Renal pelvis (tissue), 4 donors: ENCODE data around the gene UPK3A. TPM values are rescaled to one million over a fixed set of nuclear protein-coding genes. Genes with fewer than 3 reads are reported as not detected.
"Not testable (repeated sequence)": the region's sequence is repeated elsewhere in the genome, so short reads cannot be mapped to it uniquely, and the experiment has no call there.

Experiments used
- DNase-seq: peaks from one replicate; pipeline ENCODE4 v3.0.0-alpha.2; 2013
- polyA plus RNA-seq, 3 donors: library from polyadenylated mRNA; unstranded; fragments of 120-200 nt; gene quantifications; one replicate each; pipeline ENCODE4 v1.2.1, GENCODE V29; 2013; ENCODE audit not compliant: insufficient read length in 3 of 3

UPK3A gene
- polyA plus RNA-seq, 3 donors: 2.0 to 5.1 (median 2.4) TPM

DNA sequence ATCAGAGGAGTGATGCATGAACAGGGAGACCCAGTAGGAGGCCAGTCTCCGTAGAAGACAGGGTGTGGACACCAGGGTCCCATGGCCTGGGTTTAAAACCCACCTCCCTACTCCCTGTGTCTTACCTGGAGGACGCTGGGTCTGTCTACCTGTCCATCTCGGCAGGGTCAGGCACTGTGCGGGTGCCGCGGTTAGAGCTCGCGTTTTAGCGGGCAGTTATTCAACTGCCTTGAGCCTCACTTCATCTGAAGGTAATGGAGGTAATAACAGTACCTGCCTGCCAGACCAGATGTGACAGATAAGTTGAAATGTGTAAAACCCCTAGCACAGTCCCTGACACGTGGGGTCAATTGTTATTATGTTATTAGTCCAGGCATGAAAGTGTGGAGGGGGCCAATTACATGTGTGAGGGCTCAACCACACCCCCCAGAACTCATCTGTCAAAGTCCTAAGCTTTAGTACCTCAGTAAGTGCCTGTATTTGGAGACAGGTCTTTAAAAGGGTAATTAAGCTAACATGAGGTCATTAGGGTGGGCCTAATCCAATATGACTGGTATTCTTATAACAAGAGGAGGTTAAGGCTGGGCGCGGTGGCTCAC is 8.1 kb upstream of the UPK3A start:
- DNase-seq: no peak

DNA sequence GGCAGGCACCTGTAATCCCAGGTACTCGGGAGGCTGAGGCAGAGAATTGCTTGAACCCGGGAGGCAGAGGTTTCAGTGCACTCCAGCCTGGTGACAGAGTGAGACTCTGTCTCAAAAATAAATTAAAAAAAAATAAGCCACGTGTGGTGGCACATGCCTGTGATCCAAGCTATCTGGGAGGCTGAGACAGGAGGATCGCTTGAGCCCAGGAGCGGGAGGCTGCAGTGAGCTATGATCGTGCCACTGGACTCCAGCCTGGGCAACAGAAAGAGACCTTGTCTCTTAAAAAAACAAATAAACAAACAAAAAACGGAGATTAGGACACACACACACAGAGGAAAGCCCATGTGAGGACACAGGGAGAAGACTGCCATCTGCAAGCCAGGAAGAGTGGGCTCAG is 7.0 kb upstream of the UPK3A start:
- not testable (repeated sequence) for DNase-seq

DNA sequence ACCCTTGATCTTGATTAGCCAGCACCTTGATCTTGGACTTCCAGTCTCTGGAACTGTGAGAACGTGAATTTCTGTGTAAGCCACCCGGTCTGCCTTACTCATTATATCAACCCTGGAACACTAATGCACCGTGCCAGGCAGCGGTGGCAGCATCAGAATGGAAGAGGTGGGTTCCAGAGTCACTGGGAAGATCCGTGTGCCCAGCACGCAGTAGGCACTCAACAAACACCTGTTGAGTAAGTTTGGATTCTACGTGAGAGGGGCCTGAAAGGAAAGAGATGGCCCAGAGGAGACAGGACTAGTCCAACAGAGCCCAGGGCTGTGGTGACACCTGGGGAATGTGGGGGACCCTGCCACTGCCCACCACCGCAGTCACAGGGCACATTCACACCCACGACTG is 6.6 kb upstream of the UPK3A start:
- DNase-seq: no peak

DNA sequence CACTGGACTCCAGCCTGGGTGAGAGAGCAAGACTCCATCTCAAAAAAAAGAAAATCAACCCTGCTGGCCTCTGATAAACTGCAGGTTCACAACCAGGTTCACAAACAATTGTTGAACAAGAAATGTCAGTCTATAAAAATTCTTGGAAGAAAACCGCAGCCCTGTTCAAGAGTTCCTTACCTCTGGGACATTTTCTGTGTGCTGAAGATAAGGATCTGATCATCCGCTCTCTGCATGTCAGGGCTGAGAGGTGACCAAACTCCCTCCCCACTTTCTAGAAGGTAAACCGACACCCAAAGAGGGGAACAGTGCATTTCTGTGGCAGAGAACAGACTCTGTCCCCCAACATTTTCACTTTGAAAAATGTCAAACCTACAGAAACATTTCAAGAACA is 4.2 kb upstream of the UPK3A start:
- no peak for DNase-seq

DNA sequence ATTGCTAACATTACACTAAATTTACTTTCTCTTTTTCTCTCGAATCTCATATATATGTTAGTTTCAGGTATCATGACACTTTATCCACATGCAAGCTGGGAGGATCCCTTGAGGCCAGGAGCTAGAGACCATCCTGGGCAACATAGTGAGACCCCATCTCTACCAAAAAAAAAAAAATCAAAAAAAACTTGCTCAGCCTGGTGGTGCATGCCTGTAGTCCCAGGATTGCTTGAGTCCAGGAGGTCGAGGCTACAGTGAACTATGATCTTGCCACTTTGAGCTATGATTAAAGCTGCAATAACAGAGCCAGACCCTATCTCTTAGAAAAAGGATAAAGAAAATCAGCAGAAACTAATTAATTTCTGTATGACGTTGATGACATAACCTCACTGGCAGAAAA is 3.7 kb upstream of the UPK3A start:
- DNase-seq: no peak

DNA sequence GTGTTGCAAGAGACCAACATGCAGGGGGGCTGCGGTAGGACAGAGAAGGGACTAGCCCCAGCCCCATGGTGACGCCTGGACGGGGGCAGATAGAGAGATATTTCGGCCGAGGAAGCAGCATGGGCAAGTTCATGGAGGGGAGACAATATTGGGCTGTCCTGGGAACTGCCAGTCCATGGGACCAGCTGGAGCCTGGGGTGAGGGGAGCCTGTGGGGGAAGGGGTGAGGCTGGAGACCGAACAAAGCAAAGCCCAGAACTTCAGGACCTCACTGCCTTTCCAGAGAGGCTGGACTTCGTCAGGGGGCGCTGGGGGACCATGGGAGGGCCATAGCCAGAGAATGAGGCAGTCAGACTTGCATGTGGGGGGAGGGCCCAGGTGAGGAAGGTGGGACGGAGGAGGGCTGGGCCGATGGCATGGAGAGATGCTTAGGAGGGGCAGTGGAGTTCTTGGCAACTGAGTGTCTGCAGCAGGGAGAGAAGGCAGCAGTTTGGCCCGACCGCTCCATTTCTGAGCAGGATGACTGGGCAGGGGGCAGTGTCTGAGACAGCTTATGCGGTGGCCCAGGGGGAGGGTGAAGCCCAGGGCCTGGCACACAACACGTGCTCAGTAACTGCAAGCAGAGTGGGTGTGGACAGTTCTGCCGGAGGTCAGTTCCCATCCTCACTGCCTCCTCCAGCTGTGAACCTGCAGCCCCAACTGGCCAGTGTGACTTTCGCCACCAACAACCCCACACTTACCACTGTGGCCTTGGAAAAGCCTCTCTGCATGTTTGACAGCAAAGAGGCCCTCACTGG is 712 bp downstream of the UPK3A start:
- DNase-seq: no peak

DNA sequence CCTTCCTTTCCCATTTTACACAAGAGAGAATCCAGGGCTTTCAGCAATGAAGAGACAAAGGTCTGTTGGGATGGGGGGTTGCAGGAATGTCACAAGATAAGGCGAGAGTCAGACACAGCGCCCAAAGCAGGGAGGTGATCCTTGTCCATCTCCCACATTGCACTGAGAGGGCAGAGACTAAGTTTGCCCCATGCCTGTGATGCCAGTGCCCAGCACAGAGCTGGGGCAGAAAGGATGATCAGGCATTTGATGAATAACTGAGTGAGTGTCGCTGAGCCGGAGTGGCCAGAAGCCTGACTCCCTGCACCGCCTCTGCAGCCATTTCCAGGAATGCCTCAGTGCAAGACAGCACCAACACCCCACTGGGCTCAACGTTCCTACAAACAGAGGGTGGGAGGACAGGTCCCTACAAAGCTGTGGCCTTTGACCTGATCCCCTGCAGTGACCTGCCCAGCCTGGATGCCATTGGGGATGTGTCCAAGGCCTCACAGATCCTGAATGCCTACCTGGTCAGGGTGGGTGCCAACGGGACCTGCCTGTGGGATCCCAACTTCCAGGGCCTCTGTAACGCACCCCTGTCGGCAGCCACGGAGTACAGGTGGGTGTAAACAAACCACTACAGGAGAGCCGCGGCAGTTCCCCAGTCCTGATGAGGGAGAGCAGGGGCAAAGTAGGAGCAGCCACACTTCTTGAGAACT is 2.3 kb downstream of the UPK3A start:
- no peak for DNase-seq

DNA sequence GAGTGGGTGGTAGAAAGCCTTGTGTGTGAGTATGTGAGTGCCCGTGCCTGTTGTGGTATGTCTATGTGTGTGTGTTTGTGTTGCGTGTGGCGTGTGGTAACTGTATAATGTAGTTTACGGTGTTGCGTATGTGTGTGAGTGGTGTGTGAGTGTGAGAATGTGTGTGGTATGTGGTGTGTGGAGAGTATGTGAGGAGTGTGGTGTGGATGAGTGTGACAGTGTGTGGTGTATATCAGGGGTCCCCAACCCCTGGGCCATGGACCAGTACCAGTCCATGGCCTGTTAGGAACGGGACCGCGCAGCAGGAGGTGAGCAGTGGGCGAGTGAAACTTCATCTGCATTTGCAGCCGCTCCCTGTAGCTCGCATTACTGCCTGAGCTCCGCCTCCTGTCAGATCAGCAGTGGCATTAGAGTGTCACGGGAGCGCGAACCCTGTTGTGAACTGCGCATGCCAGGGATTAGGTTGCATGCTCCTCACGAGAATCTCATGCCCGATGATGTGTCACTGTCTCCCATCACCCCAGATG is 5.7 kb downstream of the UPK3A start:
- DNase-seq: no peak

DNA sequence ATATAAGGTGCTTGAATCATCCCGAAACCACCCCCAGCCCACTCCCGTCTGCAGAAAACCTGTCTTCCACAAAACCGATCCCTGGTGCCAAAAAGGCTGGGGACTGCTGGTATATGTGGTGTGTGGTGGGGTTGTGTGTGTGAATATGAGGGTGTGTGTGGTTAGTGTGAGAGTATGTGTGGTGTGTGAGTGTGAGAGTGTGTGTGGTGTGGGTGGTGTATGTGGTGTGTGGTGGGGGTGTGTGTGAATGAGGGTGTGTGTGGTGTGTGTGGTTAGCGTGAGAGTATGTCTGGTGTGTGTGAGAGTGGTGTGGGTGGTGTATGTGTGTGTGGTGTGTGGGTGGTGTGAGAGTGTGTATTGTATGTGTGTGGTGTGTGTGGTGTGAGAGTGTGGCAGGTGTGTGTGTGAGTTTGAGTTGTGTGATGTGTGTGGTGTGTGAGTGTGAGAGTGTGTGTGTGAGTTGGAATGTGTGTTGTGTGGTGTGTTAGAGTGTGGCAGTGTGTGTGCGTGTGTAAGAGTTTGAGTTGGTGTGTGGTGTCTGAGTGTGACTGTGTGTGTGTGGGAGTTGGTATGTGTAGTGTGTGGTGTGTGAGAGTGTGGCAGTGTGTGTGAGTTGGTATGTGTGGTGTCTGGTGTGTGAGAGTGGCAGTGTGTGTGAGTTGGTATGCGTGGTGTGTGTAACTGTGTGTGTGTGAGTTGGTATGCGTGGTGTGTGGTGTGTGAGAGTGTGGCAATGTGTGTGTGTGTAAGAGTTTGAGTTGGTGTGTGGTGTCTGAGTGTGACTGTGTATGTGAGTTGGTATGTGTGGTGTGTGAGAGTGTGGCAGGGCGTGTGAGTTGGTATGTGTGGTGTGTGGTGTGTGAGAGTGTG is 6.5 kb downstream of the UPK3A start:
- no peak for DNase-seq

DNA sequence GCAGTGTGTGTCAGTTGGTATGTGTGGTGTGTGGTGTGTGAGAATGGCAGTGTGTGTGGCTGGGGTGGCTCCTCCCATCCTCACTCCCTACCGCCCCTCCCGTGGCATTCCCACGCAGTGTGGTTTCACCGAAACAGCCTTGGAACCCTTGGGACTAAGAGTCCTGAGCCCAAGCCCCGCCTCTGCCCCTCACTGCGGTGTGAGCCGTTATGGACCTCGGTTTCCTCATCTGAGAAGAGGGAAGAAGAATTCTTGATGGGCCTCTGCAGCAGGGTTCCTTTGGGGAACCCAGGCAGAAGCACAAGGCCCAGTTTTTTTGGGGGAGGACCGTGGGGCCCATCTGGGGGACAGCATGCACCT is 7.2 kb downstream of the UPK3A start:
- DNase-seq: no peak

DNA sequence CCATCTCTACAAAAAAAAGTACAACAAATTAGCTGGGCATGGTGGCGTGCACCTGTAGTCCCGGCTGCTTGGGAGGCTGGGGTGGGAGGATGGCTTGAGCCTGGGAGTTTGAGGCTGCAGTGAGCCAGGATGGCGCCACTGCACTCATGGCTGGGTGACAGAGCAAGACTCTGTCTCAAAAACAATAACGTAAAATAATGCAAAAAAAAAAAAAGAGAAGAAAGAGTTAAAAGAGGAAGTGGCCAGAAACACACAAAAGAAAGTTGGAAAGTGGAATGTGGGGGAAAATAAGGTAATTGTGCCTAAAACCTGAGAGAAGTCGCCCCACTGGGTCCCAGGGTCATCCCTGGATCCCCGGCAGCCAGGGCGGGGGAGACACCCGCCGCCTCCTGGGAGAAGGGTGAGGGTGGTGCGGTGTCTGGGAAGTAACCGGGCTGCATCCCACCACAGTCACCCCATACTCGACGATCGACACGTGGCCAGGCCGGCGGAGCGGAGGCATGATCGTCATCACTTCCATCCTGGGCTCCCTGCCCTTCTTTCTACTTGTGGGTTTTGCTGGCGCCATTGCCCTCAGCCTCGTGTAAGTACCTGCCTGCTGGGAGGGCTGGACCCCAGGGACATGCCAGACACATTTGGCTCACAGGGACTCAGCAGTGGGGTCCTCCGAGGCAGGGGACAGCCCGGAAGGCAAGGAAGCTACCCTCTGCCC is 8.1 kb downstream of the UPK3A start:
- no peak for DNase-seq

DNA sequence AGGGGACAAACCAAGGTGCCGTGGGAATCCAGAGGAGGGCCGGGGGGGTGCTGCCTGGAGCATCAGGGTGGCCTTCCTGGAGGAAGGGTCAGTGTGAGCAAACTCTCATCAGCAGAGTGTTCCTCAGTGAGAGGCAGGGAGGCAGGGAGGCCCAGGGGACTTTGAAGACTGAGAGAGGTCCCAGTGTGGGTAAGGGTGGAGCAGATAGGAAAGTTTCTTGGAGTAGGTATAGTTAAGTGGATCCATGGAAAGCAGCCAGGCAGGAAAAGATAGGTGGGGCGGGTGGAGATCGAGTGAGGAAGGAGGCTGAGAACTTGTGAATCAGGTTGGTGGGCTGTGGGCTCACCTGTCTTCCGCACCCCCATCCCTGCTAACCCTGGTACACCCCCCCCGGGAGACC is 9.3 kb downstream of the UPK3A start:
- DNase-seq: no peak

DNA sequence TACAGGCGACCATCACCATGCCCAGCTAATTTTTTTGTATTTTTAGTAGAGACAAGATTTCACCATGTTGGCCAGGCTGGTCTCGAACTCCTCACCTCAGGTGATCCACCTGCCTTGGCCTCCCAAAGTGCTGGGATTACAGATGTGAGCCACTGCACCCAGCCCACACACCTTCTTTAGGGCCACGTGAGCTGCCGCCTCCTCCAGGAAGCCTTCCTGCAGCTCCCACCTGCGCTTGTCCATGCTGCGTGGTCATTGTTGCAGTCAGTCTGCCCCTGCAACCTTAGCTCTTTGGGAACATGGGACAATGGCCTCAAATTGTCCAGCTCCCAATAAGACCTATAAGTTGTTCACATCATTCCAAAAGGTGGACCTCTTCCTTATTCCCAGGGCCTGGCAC is 10.3 kb downstream of the UPK3A start:
- not testable (repeated sequence) for DNase-seq

DNA sequence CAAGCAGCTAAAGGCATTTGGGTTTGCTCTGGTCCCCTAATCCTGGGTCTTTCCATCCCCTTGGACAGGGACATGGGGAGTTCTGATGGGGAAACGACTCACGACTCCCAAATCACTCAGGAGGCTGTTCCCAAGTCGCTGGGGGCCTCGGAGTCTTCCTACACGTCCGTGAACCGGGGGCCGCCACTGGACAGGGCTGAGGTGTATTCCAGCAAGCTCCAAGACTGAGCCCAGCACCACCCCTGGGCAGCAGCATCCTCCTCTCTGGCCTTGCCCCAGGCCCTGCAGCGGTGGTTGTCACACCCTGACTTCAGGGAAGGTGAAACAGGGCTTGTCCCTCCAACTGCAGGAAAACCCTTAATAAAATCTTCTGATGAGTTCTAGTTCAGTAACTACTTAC is 10.7 kb downstream of the UPK3A start:
- DNase-seq: no peak

DNA sequence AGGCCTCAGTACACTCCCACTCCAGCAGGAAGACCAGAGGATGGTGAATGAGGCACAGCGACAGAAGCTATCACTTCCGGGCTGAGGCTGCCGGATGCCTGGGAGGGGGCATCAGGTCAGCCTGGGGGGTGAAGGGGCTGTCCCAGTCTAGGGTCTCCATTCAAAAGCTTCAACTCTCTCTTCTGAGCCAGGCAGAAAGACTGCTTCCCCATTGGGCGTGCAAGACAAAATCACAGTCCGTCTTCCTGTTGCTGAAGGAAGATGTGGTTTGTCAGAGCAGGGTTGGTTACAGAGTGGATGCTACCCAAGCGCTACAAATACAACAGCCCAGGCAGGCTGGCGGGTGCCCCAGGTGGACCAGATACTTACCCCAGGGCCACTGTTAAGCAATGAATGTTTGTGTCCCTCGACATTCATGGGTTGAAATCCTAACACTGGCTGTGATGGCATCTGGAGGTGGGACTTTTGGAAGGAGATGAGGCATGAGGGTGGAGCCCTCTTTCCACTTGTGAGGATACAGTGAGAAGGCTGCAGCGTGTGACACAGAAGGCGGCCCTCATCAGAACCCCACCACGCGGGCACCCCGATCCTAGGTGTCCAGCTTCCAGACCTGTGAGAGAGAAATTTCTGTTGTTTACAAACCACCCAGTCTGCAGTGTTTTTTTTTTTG is 12.0 kb downstream of the UPK3A start:
- no peak for DNase-seq

DNA sequence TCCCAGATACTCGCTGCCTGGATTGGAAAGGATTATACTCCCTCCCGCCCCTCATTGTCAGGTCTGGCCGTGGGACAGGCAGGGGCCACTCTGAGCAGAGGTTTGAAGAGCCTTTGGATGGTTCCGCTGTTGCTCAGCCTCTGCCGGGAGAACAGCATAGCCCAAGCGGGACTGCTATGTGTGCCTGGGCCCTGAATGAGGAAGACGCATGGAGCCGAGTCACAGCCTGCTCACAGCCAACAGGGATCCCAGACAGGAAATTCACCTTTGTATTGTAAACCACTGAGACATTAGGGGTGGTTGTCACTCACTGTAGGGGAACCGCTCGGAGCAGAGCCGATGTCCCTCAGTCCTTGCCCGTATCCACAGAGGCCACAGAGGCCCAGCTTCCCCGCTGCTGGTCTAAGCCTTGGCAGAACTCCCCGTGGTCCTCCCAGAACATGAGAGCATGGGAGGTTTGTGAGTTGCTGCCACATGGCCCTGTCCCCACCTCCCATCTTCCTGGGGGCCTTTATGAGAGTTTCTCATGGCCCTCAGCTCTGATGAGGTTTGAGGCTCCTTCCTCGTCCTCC is 14.3 kb downstream of the UPK3A start:
- DNase-seq: no peak

DNA sequence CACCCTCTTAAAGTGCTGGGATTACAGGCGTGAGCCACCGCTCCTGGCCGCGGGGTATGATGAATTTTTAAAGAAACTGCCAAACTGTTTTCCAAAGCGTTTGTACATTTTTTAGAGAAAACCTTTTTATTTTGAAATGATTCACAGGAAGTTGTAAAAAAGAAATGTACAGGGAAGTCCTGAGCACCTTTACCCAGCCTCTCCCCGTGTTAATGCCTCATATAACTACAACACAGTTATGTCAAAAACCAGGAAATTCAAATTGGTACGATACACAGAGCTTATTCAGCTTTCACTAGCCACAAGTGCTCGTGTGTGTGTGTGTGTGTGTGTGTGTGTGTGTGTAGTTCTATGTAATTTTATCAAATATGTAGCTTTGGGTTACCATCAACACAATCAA is 18.0 kb downstream of the UPK3A start:
- no peak for DNase-seq

DNA sequence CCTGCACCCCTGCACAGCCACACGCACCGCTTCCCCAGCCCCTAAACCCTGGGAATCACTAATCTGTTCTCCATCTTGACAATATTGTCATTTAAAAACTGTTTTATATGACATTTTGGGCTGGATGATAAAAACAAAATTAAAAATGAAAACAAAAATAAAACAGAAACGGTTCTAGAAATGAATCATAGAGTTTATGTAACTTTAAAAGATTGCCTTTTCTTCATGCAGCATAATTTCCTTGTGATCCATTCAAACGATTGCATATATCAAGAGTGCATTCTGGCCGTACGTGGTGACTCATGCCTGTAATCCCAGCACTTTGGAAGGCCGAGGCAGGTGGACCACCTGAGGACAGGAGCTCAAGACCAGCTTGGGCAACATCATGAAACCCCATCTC is 18.4 kb downstream of the UPK3A start:
- no peak for DNase-seq

DNA sequence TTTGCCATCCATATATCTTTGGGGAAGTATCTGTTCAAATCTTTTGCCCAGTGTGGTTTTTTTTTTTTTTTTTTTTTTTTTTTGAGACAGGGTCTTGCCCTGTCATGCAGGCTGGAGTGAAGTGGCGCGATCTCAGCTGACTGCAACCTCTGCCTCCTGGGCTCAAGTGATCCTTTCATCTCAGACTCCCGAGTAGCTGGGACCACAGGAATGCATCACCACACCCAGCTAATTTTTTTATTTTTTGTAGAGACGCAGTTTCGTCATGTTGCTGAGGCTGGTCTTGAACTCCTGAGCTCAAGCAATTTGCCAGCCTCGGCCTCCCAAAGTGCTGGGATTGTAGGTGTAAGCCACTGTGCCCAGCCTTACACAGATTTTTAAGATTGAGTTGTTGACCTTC is 20.2 kb downstream of the UPK3A start:
- no peak for DNase-seq

DNA sequence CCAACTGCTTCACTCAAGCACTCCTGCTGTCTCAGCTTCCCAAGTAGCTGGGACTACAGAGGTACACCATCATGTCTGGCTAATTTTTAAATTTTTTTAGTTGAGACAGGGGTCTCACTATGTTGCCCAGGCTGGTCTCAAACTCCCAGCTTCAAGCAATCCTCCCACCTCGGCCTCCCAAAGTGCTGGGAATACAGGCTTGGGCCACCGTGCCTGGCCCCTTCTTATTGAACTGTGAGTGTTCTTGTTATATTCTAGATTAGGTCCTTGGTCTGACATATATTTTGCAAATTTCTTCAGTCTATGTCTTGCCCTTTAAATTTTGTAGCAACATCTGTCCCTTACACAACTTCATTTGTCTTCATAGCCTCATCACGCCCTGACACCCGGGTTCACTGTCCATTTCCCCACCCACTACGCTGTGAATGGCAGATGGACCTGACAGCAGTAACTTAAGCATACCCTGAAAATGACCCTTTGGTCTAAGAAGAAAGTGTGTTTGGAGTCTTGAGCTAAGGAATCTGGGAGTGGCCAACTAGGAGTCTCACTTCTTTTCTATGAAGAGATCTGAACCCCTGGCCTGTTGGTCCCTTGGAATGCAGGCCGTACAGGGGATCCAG is 20.8 kb downstream of the UPK3A start:
- no peak for DNase-seq
